GM23338 (cell line): ENCODE data around the gene PRR36. TPM values are rescaled to one million over a fixed set of nuclear protein-coding genes. Genes with fewer than 3 reads are reported as not detected.

Experiments
- ATAC-seq: fragments of 200-7000 bp; cut with Tn5 transposase; 3 replicates; pipeline ENCODE4 v1.9.1; 2020
- DNase-seq: peaks from one replicate; pipeline ENCODE4 v3.0.0-alpha.2; 2015; ENCODE audit warnings: low spot score
- H2AFZ ChIP-seq: fragments of 200-600 bp; sonication (generic); 2 replicates; pipeline ENCODE4 v1.8.0; 2016; ENCODE audit warnings: antibody characterized with exemption, mild to moderate bottlenecking, moderate library complexity
- H3F3A ChIP-seq: fragments of 200-600 bp; sonication (generic); replicated peaks from 2 replicates; pipeline ENCODE4 v1.8.0; 2017; ENCODE audit warnings: antibody characterized with exemption, mixed run types, low read depth
- H3K27ac ChIP-seq: fragments of 200-600 bp; sonication (generic); 2 replicates; pipeline ENCODE4 v1.6.1; 2016; ENCODE audit warnings: low read depth
- H3K27me3 ChIP-seq: fragments of 200-600 bp; sonication (generic); 2 replicates; pipeline ENCODE4 v1.8.0; 2016; ENCODE audit warnings: mild to moderate bottlenecking, mixed run types, moderate library complexity; ENCODE audit not compliant: insufficient read depth
- H3K36me3 ChIP-seq: fragments of 200-600 bp; sonication (generic); 2 replicates; pipeline ENCODE4 v1.8.0; 2016; ENCODE audit warnings: mild to moderate bottlenecking; ENCODE audit not compliant: insufficient read depth
- H3K4me1 ChIP-seq: fragments of 200-600 bp; sonication (generic); 2 replicates; pipeline ENCODE4 v1.8.0; 2016; ENCODE audit warnings: mild to moderate bottlenecking, moderate library complexity; ENCODE audit not compliant: insufficient read depth
- H3K4me2 ChIP-seq: fragments of 200-600 bp; sonication (generic); 2 replicates; pipeline ENCODE4 v1.7.1; 2017; ENCODE audit warnings: mixed run types
- H3K4me3 ChIP-seq: fragments of 200-600 bp; sonication (generic); 2 replicates; pipeline ENCODE4 v1.6.1; 2016; ENCODE audit warnings: mixed run types
- H3K79me2 ChIP-seq: fragments of 200-600 bp; sonication (generic); replicated peaks from 2 replicates; pipeline ENCODE4 v1.8.0; 2017; ENCODE audit warnings: mild to moderate bottlenecking; ENCODE audit not compliant: insufficient read depth
- H3K9me2 ChIP-seq: fragments of 200-600 bp; sonication (generic); 2 replicates; pipeline ENCODE4 v1.8.0; 2017; ENCODE audit not compliant: insufficient read depth
- H4K20me1 ChIP-seq: fragments of 200-600 bp; sonication (generic); replicated peaks from 2 replicates; pipeline ENCODE4 v1.8.0; 2017; ENCODE audit warnings: mild to moderate bottlenecking; ENCODE audit not compliant: insufficient read depth
- H3K27ac Mint-ChIP-seq: 2 replicates; pipeline ENCODE4 v1.8.0; 2020; ENCODE audit warnings: inconsistent platforms, mild to moderate bottlenecking, moderate library complexity, mixed read lengths
- H3K27me3 Mint-ChIP-seq: 3 replicates; pipeline ENCODE4 v1.8.0; 2022; ENCODE audit warnings: low read depth, mild to moderate bottlenecking, moderate library complexity, mixed read lengths, inconsistent platforms; ENCODE audit not compliant: insufficient read depth, poor library complexity
- H3K36me3 Mint-ChIP-seq: 3 replicates; pipeline ENCODE4 v1.8.0; 2021; ENCODE audit warnings: low read depth, mild to moderate bottlenecking, inconsistent platforms, moderate library complexity, mixed read lengths
- H3K4me1 Mint-ChIP-seq: 3 replicates; pipeline ENCODE4 v1.8.0; 2020; ENCODE audit warnings: mild to moderate bottlenecking, inconsistent platforms, mixed read lengths
- H3K4me3 Mint-ChIP-seq: 3 replicates; pipeline ENCODE4 v1.8.0; 2021; ENCODE audit warnings: moderate library complexity, mild to moderate bottlenecking, inconsistent platforms, mixed read lengths
- H3K9me3 Mint-ChIP-seq: 3 replicates; pipeline ENCODE4 v1.8.0; 2020; ENCODE audit warnings: moderate library complexity, mild to moderate bottlenecking, inconsistent platforms, mixed read lengths
- CREB1 ChIP-seq: fragments of 250-450 bp; sonication (Bioruptor Pico); IDR thresholded peaks from 2 replicates; pipeline ENCODE4 v1.5.0; 2020; ENCODE audit warnings: low read depth, mild to moderate bottlenecking, moderate library complexity
- CTCF ChIP-seq, 2 experiments: fragments of 200-600 bp in 1 of 2; sonication (generic) in 1 of 2; conservative IDR thresholded peaks; 2 replicates each; pipeline versions ENCODE4 v1.5.1 to v1.6.1; 2016 to 2017; ENCODE audit warnings: antibody characterized with exemption in 2 of 2, low read depth in 2 of 2, mild to moderate bottlenecking in 2 of 2, moderate library complexity in 1 of 2
- ETS1 ChIP-seq: IDR thresholded peaks from 2 replicates; pipeline ENCODE4 v1.6.1; 2016; ENCODE audit warnings: antibody characterized with exemption
- EZH2 ChIP-seq: fragments of 200-600 bp; sonication (generic); IDR thresholded peaks from one replicate; pipeline ENCODE4 v1.8.0; 2017; ENCODE audit warnings: antibody characterized with exemption, mild to moderate bottlenecking, low read depth; ENCODE audit not compliant: unreplicated experiment
- EZH2phosphoT487 ChIP-seq: fragments of 200-600 bp; sonication (generic); IDR thresholded peaks from one replicate; pipeline ENCODE4 v1.8.1; 2018; ENCODE audit warnings: antibody characterized with exemption; ENCODE audit not compliant: unreplicated experiment
- JUNB ChIP-seq: IDR thresholded peaks from one replicate; pipeline ENCODE4 v1.6.1; 2016; ENCODE audit warnings: antibody characterized with exemption; ENCODE audit not compliant: unreplicated experiment
- NANOG ChIP-seq: IDR thresholded peaks from 2 replicates; pipeline ENCODE4 v1.6.1; 2016; ENCODE audit warnings: antibody characterized with exemption, borderline replicate concordance
- POLR2AphosphoS5 ChIP-seq: IDR thresholded peaks from 2 replicates; pipeline ENCODE4 v1.6.1; 2016; ENCODE audit warnings: antibody characterized with exemption, low read depth
- REST ChIP-seq: IDR thresholded peaks from one replicate; pipeline ENCODE4 v1.6.1; 2018; ENCODE audit warnings: antibody characterized with exemption; ENCODE audit not compliant: unreplicated experiment
- STAT1 ChIP-seq: IDR thresholded peaks from one replicate; pipeline ENCODE4 v1.6.1; 2016; ENCODE audit warnings: antibody characterized with exemption; ENCODE audit not compliant: unreplicated experiment
- ZNF114 ChIP-seq: fragments of 250-450 bp; sonication (Bioruptor Pico); IDR thresholded peaks from 2 replicates; pipeline ENCODE4 v1.5.0; 2020; ENCODE audit warnings: mild to moderate bottlenecking, moderate library complexity
- ZNF331 ChIP-seq: fragments of 250-450 bp; sonication (Bioruptor Pico); IDR thresholded peaks from 2 replicates; pipeline ENCODE4 v1.5.0; 2020; ENCODE audit warnings: low read depth, mild to moderate bottlenecking, moderate library complexity
- ZNF462 ChIP-seq: fragments of 250-450 bp; sonication (Bioruptor Pico); IDR thresholded peaks from 2 replicates; pipeline ENCODE4 v1.5.0; 2020; ENCODE audit warnings: mild to moderate bottlenecking, moderate library complexity
- polyA plus RNA-seq: library from polyadenylated mRNA; unstranded; fragments of >200 nt; fragmentation: Nextera tagmentation; extraction: Ambion mirVana; gene quantifications from 2 replicates; pipeline ENCODE4 v1.2.1, GENCODE V29; 2016
- total RNA-seq: library from RNA; depleted of rRNA; stranded (reverse); fragments of >200 nt; shearing (Covaris generic); gene quantifications from 2 replicates; pipeline ENCODE4 v1.2.3, GENCODE V29; 2014

Gene PRR36
- total and polyA plus RNA-seq, 2 experiments from 2014 or later, result 17.6 to 17.9 TPM

GRCh38 chr19:7914099-7914498 lies 39.9 kb upstream of the PRR36 start:
- no peak overlapping the region for H2AFZ ChIP-seq
- H3K4me1 Mint-ChIP-seq, result peaks cover 6% of the 10 kb centered on the region; the same call in 2 of the 3 replicates
- no peaks in the 10 kb centered on the region for H3K36me3 ChIP-seq
- no peak overlapping the region for H3K4me2 ChIP-seq
- H3K36me3 Mint-ChIP-seq, result peaks cover 17% of the 10 kb centered on the region
- no peaks in the 10 kb centered on the region for H3K4me1 ChIP-seq
- ATAC-seq (no peak), DNase-seq (no peak)
- H3K4me3 ChIP-seq, result no peak overlapping the region
- H3F3A ChIP-seq, result 0 out of 2 replicates have a peak, but pooled peaks cover 11% of the 10 kb centered on the region
- H3K27ac ChIP-seq, result no peak overlapping the region
- peaks cover 5% of the 10 kb centered on the region; the same call in 1 of the 2 replicates for H4K20me1 ChIP-seq
- H3K79me2 ChIP-seq, result no peaks in the 10 kb centered on the region
- H3K27me3 ChIP-seq, result peaks cover 55% of the 10 kb centered on the region
- no peak for TF ChIP-seq REST
- no peak for TF ChIP-seq EZH2phosphoT487
- TF ChIP-seq CTCF (conservative IDR thresholded peaks at IDR 0.05; ENCODE audit: low read depth in 2 of 2), result no peak
- TF ChIP-seq ETS1, result no peak
- no peak for TF ChIP-seq ZNF331
- TF ChIP-seq STAT1, result no peak
- TF ChIP-seq ZNF462 (CRISPR knock-in tag), result no peak
- no peak for TF ChIP-seq JUNB
- no peak for TF ChIP-seq POLR2AphosphoS5
- no peak for TF ChIP-seq CREB1 (CRISPR knock-in tag)
- TF ChIP-seq EZH2, result no peak
- TF ChIP-seq NANOG, result no peak
- TF ChIP-seq ZNF114 (CRISPR knock-in tag), result no peak
- H3K27ac Mint-ChIP-seq, result no peak overlapping the region
- H3K9me3 Mint-ChIP-seq, result peaks cover 2% of the 10 kb centered on the region; the same call in 1 of the 3 replicates
- peaks cover 46% of the 10 kb centered on the region for H3K27me3 Mint-ChIP-seq
- no peaks in the 10 kb centered on the region for H3K9me2 ChIP-seq
- no peak overlapping the region for H3K4me3 Mint-ChIP-seq
